ENCODE data around the gene COMMD9.

COMMD9 gene

GRCh38 chr11:36266767-36267166 is 22.5 kb downstream of the COMMD9 start:
- no peak for TF ChIP-seq CTCF (IDR thresholded peaks at IDR 0.05; ENCODE audit: low read depth, low read length, missing control alignments)
- no peak overlapping the region for H3K4me3 ChIP-seq (replicated peaks; ENCODE audit: low read depth, low read length)
- DNase-seq (ENCODE audit: extremely low read depth, low read depth): no peak

- no peak for DNase-seq (ENCODE audit: extremely low read depth, low read depth)
- no peak overlapping the region for H3K4me3 ChIP-seq (replicated peaks; ENCODE audit: low read depth, low read length)
- TF ChIP-seq CTCF (IDR thresholded peaks at IDR 0.05; ENCODE audit: low read depth, low read length, missing control alignments): peak; percentile 91
These were observed 23.2 kb downstream of the COMMD9 start for GRCh38 chr11:36265793-36266628.

GRCh38 chr11:36264973-36265344 is 24.3 kb downstream of the COMMD9 start:
- no peak overlapping the region for H3K4me3 ChIP-seq (replicated peaks; ENCODE audit: low read depth, low read length)
- no peak for DNase-seq (ENCODE audit: extremely low read depth, low read depth)
- TF ChIP-seq CTCF (IDR thresholded peaks at IDR 0.05; ENCODE audit: low read depth, low read length, missing control alignments): no peak

GRCh38 chr11:36264011-36264972 is 24.9 kb downstream of the COMMD9 start:
- DNase-seq (ENCODE audit: extremely low read depth, low read depth): no peak
- H3K4me3 ChIP-seq (replicated peaks; ENCODE audit: low read depth, low read length): no peak overlapping the region
- no peak for TF ChIP-seq CTCF (IDR thresholded peaks at IDR 0.05; ENCODE audit: low read depth, low read length, missing control alignments)

- TF ChIP-seq CTCF (IDR thresholded peaks at IDR 0.05; ENCODE audit: low read depth, low read length, missing control alignments): no peak
- no peak overlapping the region for H3K4me3 ChIP-seq (replicated peaks; ENCODE audit: low read depth, low read length)
- DNase-seq (ENCODE audit: extremely low read depth, low read depth): no peak
These were observed 28.1 kb downstream of the COMMD9 start for GRCh38 chr11:36261094-36261493.

GRCh38 chr11:36258730-36259360 is 30.4 kb downstream of the COMMD9 start:
- peak; percentile 76 for TF ChIP-seq CTCF (IDR thresholded peaks at IDR 0.05; ENCODE audit: low read depth, low read length, missing control alignments)
- DNase-seq (ENCODE audit: extremely low read depth, low read depth): peak; percentile 33
- no peak overlapping the region for H3K4me3 ChIP-seq (replicated peaks; ENCODE audit: low read depth, low read length)

Data from HFF-Myc (cell line).